Measurements from ENCODE around the gene BCAN.
"Not testable (repeated sequence)": the region's sequence is repeated elsewhere in the genome, so short reads cannot be mapped to it uniquely, and the experiment has no call there.

The BCAN gene, protein sequence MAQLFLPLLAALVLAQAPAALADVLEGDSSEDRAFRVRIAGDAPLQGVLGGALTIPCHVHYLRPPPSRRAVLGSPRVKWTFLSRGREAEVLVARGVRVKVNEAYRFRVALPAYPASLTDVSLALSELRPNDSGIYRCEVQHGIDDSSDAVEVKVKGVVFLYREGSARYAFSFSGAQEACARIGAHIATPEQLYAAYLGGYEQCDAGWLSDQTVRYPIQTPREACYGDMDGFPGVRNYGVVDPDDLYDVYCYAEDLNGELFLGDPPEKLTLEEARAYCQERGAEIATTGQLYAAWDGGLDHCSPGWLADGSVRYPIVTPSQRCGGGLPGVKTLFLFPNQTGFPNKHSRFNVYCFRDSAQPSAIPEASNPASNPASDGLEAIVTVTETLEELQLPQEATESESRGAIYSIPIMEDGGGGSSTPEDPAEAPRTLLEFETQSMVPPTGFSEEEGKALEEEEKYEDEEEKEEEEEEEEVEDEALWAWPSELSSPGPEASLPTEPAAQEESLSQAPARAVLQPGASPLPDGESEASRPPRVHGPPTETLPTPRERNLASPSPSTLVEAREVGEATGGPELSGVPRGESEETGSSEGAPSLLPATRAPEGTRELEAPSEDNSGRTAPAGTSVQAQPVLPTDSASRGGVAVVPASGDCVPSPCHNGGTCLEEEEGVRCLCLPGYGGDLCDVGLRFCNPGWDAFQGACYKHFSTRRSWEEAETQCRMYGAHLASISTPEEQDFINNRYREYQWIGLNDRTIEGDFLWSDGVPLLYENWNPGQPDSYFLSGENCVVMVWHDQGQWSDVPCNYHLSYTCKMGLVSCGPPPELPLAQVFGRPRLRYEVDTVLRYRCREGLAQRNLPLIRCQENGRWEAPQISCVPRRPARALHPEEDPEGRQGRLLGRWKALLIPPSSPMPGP

DNA sequence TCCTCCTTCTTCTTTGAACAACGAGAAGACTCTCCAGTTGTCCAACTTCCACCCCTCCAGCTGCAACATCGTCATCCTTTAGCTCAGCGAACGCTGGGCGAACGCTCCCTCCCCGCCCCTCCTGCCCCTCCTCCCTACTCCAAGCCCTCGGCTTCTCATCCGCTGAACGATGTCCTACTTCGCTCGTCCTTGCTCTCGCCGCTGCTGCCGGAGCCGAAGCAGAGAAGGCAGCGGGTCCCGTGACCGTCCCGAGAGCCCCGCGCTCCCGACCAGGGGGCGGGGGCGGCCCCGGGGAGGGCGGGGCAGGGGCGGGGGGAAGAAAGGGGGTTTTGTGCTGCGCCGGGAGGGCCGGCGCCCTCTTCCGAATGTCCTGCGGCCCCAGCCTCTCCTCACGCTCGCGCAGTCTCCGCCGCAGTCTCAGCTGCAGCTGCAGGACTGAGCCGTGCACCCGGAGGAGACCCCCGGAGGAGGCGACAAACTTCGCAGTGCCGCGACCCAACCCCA, at the start of gene BCAN:
BCAN (plus strand) TSS at position 357 of the 504 bp plus-strand sequence. CDS start 3,938 bp downstream, outside the sequence.
- no peak for DNase-seq (ENCODE audit: extremely low read depth in 1 of 2, low read depth in 1 of 2)

DNA sequence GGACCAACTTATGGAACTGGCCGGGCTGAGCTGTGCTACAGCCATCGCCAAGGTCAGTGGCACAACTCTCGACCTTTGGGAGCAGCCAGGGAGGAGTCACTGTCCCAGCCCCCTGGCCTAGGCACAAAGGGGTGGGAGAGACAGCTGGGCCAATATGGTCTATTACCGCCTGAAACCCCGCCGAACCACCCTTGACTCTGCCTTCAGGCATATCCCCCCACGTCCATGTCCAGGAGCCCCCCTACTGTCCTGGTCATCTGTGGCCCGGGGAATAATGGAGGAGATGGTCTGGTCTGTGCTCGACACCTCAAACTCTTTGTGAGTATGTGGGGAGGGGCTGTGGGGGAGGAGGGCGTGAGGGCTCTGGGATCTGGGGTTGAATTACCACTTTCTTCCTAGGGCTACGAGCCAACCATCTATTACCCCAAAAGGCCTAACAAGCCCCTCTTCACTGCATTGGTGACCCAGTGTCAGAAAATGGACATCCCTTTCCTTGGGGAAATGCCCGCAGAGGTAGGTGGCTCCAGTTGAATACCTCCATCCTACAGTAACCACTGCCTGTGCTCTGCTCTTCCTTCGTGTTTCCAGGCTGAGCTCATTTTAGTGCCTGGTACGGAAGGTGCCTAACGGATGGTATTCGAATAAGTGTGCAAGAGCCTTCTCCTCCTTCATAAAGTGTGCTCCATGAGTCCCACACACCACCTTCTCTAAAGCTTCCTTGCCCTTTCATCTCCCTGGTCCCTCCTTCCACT, 49.6 kb upstream of the BCAN start:
- DNase-seq (ENCODE audit: extremely low read depth in 1 of 2, low read depth in 1 of 2) = no peak

DNA sequence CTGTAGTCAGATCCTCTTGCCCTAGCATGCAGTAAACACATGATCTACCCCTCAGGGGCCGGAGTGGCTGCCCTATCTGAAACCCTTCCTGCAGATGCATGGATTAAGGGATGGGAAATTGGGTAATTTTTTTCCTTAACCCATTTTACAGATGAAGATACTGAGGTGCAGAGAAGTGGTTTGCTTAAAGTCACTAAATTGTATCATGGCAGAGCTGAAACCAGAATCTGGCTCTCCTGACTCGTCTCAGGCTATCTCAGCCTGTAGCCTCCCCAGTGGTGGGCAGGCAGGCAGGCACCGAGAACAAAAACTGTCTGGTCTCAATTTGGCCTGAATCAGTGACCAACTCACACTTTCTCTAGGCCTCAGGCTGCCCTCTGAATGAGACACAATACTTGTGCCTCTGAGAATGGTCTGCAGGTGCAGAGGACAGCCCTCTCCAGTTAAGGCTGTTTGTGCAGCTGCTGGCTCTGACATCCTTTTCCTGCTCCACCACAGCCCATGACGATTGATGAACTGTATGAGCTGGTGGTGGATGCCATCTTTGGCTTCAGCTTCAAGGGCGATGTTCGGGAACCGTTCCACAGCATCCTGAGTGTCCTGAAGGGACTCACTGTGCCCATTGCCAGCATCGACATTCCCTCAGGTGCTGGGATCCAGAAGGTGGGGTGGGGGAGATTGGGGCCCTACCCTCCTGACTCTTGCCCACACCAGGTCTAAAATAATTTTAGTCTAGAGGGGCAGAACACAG, 48.8 kb upstream of the BCAN start:
- DNase-seq (ENCODE audit: extremely low read depth in 1 of 2, low read depth in 1 of 2) = no peak

DNA sequence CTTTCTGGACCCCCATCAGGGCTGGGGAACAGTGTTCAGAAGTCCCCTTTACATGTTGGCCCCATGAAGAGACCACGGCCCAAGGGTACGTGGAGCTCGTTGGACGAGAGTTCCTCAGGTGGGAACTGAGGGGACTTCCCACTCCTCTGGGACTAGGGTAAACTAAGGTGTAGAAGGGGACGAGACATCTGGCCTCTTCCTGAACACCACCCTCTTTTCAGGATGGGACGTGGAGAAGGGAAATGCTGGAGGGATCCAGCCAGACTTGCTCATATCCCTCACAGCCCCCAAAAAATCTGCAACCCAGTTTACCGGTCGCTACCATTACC, 48.3 kb upstream of the BCAN start:
- no peak for DNase-seq (ENCODE audit: extremely low read depth in 1 of 2, low read depth in 1 of 2)

DNA sequence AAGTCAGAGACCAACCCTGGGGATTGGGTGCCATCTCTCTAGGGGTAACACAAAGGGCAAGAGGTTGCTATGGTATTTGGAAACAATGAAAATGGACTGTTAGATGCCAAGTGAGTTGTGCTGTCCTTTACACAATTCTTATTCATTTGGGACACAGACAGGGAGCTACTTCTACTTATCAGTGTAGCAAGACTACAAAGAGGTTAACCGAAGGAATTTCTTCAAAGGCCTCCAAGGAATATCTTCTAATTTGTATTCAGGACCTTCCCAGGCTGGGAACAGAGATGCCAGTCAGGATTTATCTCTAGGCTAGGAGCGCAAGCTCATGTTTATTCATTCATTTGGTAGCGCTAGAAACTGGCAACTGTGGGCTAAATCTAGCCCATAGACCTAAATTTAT, 47.7 kb upstream of the BCAN start:
- no peak for DNase-seq (ENCODE audit: extremely low read depth in 1 of 2, low read depth in 1 of 2)

DNA sequence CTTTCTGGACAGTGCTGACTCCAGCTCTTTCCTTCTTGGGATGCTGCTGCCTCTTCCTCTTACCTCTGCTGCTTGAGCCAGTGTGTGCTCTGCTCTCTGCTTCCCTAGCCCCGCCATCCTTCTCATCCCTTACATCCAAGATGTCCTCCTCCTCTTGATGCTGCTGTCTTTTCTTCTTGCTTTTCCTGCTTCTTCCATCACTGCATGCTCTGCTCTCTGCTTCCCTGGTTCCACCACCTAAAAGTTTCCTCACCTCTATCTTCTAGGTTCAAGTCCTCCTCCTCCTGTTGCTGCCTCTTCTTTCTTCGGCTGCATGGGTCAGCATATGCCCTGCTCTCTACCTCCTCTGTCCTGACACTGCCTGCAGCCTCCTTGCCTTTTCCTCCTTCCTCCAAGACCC, 46.9 kb upstream of the BCAN start:
- no peak for DNase-seq (ENCODE audit: extremely low read depth in 1 of 2, low read depth in 1 of 2)

DNA sequence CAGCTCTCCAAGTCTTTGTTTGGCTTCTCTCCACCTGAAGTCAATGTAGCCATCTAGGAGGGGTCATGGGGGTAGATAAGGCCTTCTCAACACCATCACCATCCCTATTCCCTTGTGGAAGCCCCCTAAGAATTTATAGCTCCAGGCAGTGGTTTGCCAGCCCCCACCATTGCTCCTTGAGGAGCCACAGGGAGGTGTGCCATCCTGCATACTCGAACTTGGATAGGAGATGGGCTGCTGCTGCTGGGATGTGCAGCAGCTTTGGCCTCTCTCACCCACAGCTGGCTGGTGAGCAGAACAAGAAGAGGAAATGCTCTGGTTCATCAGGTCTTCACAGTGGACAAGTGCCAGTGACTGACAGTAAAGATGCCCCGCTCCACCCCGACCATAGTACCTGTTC, 45.5 kb upstream of the BCAN start:
- no peak for DNase-seq (ENCODE audit: extremely low read depth in 1 of 2, low read depth in 1 of 2)

DNA sequence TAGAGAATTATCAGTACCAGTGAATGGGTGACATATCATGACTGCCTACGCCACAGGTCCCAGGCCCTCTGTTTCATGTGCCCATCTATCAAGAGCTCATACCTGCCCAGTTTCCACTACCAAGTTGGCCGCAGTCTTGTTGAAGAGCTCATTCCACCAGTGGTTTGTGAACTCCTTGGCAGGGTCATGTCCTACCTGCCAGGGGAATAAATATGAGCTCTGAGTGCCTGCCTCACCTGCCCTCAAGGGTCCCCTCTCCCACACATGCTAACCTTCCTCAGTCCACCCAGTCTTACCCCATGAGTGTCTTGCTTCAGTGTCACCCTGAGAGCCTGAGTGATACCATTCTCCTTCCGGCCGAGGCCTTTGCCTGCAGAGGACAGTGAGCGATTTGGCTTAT, 43.8 kb upstream of the BCAN start:
- DNase-seq (ENCODE audit: extremely low read depth in 1 of 2, low read depth in 1 of 2) = no peak

DNA sequence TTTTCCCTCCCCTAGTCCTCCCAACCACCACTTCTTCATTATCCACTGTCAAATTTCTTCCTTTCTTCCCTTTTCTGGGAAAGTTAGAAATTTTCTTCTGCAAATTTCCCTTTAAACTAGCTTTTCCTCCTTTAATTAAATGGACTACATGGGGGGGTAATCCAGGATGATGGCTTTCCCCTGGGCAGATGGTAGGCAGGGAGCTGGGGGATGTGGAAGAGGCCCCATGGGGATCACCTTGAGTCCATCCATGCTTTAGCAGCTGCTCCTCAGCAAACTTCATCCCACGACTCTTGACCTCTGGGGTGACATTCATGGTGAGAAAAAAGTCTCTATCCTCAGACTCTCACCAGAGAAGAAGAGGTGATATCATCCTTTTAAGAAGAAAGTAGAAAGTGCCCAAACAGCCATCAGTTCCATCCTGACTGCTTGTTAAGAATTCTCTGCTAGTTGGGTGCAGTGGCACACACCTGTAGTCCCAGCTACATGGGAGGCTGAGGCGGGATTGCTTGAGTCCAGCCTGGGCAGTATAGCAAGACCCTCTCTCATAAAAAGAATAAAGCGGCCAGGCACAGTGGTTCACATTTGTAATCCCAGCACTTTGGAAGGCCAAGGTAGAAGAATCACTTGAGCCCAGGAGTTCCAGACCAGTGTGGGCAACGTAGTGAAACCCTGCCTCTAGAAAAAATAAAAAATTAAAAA, 43.0 kb upstream of the BCAN start:
- DNase-seq (ENCODE audit: extremely low read depth in 1 of 2, low read depth in 1 of 2) = no peak

DNA sequence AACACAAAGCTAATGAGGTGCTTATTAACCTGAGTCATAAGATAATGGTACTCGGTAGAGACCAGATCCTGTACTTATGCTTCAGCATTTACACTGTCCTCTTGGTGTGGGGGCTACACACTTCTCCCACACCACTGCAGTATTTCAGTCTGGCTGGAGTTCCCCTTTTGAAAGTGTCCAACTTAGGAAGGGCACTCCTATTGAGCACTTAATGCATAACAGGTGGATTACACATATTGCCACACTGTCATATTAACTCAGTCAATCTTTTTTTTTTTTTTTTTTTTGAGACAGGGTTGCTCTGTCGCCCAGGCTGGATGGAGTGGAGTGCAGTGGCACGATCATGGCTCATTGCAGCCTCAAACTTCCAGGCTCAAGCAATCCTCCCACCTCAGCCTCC, 42.1 kb upstream of the BCAN start:
- no peak for DNase-seq (ENCODE audit: extremely low read depth in 1 of 2, low read depth in 1 of 2)

DNA sequence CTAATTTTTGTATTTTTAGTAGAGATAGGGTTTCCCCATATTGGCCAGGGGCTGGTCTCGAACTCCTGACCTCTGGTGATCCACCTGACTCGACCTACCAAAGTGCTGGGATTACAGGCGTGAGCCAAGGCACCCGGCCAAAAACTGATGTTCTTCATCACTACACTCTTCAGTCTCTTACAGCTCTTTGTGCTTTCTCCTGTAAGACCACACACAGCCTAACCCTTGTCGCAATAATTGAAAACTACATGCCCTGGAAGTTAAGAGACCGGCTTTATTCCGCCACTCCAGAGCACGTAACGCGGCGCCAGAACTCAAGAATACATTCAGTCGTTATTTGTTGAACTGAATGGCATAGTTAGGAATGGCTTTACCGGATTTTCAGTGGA, 41.2 kb upstream of the BCAN start:
- no peak for DNase-seq (ENCODE audit: extremely low read depth in 1 of 2, low read depth in 1 of 2)

DNA sequence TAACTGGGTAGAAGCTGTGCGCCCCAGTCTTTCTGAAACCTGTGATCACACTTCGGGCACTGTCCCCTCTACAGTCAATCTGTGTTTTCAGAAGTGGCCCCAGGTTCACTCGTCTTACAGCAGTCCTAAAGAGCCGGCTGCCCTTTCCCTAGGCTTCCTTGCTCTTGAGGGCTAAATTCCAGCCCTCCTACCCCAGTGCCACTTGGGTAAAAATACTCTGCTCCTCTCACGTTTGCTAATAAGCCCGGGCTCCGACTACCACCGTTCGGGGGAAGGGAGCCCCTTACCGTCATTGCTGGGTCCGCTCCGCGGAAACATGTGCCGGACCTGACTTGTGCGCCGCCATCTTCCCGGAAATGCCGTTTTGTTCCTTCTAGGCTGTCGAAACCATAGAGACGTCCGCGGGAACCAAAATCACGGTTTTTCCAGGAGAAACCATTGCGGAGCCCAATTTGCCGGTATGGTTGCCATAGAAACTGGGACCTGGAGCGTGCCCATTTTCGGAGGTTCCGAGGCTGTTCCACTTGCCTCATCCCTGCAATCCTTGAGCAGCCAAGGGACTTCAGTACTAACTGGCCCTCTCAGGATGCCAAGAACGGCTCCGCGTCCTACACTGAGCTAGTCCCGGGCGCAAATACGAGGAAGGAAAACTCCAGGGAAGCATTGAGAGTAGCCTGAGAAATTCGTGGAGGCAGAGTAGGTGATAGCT, 40.6 kb upstream of the BCAN start, which contains the start of gene GPATCH4:
GPATCH4 (minus strand) TSS at position 358 of the 709 bp plus-strand sequence.
- peak; percentile 54 for DNase-seq (ENCODE audit: extremely low read depth in 1 of 2, low read depth in 1 of 2)

DNA sequence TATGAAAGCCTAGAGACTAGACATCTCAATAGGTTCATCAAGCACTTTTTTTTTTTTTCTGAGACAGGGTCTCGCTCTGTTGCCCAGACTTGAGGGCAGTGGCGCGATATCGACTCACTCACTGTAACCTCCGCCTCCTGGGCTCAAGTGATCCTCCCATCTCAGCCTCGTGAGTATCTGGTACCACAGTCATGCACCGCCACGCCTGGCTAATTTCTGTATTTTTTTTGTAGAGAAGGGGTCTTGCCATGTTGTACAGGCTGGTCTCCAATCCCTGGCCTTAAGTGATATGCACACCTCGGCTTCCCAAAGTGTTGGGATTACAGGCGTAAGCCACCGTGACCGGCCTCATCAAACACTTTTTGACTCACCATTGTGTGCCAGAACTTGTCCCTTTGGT, 40.0 kb upstream of the BCAN start:
- no peak for DNase-seq (ENCODE audit: extremely low read depth in 1 of 2, low read depth in 1 of 2)

DNA sequence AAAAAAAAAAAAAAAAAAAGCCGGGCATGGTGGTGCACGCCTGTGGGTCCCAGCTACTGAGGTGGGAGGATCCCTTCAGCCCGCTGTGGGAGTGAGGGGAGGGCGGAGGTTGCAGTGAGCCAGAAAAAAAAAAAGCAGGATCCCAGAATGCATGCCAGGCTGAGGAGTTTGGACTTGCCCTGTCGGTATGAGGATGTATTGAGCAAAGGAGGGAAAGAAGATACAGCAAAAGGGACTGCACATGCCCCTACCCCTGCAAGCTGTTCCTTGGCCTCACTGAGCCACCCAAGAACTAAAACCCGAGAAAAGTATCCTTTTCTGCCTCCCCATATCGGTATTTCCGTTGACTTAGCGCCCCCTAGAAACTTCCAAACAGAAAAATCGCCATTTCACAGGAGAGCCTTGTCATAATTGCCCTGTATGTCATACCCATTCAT, 39.3 kb upstream of the BCAN start:
- DNase-seq (ENCODE audit: extremely low read depth in 1 of 2, low read depth in 1 of 2) = no peak

DNA sequence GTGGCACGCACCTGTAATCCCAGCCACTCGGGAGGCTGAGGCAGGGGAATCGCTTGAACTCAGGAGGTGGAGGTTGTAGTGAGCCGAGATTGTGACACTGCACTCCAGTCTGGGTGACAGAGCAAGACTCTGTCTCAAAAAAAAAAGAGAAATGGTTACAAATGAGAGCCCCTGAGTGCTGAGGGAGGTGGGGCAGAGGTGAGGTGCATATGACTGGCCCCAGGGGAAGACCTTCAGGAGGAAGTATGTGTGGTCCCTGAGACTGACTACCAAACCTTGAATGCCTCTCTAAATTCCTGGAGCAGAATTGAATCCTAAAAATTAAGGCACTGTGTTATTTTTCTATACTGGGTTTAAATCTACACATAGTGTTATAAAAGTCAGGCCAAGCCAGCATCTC, 34.6 kb upstream of the BCAN start:
- DNase-seq (ENCODE audit: extremely low read depth in 1 of 2, low read depth in 1 of 2) = not testable (repeated sequence)

DNA sequence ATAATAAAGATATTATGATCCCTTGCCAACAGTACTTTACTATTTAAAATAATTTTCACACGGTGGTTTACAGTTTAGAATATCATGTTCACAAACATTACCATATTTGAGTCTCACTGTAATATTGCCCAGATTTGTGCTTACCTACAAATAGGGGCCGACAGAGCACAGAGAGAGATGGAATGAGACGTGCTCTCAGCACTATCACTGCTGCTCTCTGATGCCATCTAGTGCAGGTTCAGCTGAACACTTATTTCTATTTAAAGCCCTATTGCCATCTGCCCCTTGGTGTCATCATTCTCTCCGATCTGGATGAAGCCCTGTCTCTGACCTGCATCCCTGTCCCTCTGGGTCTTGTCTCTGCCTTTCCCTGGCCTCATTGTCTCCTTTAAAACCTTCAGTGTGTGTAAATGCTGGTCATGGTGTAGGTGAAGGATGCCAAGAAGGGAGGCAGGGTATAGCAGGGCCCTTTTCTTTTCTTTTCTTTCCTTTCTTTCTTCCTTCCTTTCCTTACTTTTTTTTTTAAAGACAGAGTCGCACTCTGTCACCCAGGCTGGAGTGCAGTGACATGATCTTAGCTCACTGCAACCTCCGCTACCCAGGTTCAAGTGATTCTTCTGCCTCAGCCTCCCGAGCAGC, 33.8 kb upstream of the BCAN start:
- no peak for DNase-seq (ENCODE audit: extremely low read depth in 1 of 2, low read depth in 1 of 2)

DNA sequence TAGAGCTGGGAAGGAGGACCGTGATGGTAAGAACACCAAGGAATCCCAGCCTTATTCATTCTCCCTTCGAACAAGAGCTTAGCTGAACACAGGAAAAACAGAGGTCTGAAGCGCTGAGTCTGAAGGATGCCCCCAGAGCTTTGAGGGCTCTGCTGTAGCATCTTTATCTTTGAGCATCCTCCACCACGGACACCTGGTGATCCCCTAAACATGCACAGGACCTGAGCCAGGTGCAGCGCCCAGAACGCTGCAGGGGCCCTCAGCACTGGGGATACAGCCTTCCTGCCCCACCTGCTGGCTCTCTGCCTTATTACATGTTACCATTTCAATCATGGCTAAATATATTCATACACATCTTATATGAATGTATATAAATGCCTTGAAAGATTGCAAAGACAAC, 32.9 kb upstream of the BCAN start:
- peak in 1 of 2 donors; percentile 37 for DNase-seq (ENCODE audit: extremely low read depth in 1 of 2, low read depth in 1 of 2)

DNA sequence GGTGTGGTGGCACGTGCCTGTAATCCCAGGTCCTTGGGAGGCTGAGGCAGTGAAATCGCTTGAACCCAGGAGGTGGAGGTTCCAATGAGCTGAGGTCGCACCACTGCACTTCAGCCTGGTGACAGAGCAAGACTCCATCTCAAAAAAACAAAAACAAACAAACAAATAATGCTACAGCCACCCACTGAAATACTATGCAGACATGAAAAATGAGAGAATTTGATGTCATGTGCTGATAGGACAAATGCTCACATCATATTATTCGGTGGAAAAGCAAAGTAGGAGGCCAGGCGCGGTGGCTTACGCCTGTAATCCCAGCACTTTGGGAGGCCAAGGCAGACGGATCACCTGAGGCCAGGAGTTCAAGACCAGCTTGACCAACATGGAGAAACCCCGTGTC, 31.8 kb upstream of the BCAN start:
- DNase-seq (ENCODE audit: extremely low read depth in 1 of 2, low read depth in 1 of 2) = not testable (repeated sequence)

DNA sequence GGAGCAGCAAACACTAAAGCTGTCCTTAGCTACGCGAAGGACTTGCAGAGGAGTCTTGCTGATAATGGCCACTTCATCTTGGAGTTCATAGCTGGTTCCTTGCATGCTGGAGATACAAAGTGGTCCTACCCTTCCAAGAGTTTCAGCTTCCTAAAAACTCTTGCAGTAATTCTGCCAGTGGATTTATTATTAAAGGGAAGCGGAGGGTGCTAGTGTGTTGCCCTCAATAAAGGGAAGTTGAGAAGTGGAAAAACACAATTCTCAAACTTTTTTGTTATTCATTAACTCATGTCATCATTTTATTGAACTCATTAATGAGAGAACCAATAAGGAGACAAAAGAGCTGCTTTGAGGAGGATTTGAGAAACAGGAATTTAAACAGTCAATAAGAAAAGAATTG, 29.3 kb upstream of the BCAN start:
- no peak for DNase-seq (ENCODE audit: extremely low read depth in 1 of 2, low read depth in 1 of 2)

All from activated CD8-positive, alpha-beta memory T cell treated with anti-CD3 and anti-CD28 coated beads for 1 hour (primary cell).